Activated CD8-positive, alpha-beta memory T cell treated with anti-CD3 and anti-CD28 coated beads, Interleukin-2, amount 50 U/mL, for 1 hour (primary cell): ENCODE data around the gene ANKRD17.
"Not testable (repeated sequence)": the region's sequence is repeated elsewhere in the genome, so short reads cannot be mapped to it uniquely, and the experiment has no call there.

ENCODE experiments used
- DNase-seq: peaks from one replicate; pipeline ENCODE4 v3.0.0-alpha.2; 2020; ENCODE audit errors: extremely low read depth

Gene ANKRD17, protein sequence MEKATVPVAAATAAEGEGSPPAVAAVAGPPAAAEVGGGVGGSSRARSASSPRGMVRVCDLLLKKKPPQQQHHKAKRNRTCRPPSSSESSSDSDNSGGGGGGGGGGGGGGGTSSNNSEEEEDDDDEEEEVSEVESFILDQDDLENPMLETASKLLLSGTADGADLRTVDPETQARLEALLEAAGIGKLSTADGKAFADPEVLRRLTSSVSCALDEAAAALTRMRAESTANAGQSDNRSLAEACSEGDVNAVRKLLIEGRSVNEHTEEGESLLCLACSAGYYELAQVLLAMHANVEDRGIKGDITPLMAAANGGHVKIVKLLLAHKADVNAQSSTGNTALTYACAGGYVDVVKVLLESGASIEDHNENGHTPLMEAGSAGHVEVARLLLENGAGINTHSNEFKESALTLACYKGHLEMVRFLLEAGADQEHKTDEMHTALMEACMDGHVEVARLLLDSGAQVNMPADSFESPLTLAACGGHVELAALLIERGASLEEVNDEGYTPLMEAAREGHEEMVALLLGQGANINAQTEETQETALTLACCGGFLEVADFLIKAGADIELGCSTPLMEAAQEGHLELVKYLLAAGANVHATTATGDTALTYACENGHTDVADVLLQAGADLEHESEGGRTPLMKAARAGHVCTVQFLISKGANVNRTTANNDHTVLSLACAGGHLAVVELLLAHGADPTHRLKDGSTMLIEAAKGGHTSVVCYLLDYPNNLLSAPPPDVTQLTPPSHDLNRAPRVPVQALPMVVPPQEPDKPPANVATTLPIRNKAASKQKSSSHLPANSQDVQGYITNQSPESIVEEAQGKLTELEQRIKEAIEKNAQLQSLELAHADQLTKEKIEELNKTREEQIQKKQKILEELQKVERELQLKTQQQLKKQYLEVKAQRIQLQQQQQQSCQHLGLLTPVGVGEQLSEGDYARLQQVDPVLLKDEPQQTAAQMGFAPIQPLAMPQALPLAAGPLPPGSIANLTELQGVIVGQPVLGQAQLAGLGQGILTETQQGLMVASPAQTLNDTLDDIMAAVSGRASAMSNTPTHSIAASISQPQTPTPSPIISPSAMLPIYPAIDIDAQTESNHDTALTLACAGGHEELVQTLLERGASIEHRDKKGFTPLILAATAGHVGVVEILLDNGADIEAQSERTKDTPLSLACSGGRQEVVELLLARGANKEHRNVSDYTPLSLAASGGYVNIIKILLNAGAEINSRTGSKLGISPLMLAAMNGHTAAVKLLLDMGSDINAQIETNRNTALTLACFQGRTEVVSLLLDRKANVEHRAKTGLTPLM (N-terminal part only)

DNA sequence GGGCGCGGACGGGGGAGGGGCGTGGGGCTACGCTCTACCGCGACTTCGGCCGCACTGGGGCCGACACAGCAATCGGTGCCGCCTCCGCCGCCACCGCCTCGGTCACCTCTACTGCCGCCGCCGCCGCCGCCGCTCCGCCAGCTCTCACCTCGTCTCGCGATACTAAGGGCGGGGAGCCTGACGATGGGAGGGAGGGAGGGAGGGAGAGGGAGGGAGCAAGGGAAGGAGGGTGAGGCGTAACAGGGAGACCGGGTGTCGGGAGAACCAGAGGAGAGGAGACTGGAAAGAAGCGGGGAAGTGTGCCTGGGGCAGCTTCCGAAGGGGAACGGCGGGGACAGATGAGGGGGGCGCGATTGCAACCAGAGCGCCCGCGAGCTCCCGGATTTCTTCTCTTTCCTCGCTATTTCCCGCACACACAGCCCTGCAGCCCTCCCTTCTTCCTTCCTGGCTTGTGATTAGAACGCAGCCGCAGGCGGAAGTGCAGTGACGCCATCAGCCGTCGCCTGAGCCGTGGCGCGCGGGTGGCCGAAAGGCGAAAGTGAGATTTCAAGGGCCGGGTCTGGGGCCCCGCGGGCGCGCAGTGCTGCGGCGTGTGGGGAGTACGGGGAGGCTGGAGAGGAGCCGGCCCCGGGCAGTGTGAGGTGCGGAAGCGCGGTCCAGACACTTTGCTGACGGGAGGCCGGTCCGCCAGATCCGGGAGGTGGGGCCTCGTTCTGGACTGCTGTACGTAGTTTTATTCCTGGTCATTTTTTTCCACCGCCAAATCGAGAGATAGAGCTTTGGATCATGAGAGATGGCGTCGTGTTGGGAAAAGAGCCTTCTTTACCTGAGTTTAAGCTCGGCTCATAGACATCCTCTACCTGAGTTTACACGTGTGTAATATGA is at the start of gene ANKRD17:
TSS of gene ANKRD17 (minus strand) at position 113 of the 885 bp plus-strand sequence. CDS start 130 bp downstream, outside the sequence.
- peak; percentile 67 for DNase-seq

GRCh38 chr4:73308286-73308685 is 49.7 kb upstream of the ANKRD17 start:
- DNase-seq: no peak

- no peak for DNase-seq
Observed at GRCh38 chr4:73303711-73304110, 45.1 kb upstream of the ANKRD17 start.

- no peak for DNase-seq
Observed at GRCh38 chr4:73299548-73300280, 41.1 kb upstream of the ANKRD17 start.

DNA sequence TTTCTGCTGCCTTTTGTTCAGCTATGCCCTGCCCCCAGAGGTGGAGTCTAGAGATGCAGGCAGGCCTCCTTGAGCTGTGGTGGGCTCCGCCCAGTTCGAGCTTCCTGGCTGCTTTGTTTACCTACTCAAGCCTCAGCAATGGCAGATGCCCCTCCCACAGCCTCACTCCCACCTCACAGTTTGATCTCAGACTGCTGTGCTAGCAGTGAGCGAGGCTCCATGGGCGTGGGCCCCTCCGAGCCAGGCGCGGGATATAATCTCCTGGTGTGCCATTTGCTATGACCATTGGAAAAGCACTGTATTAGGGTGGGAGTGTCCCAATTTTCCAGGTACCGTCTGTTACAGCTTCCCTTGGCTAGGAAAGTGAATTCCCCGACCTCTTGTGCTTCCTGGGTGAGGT is 34.1 kb upstream of the ANKRD17 start:
- not testable (repeated sequence) for DNase-seq

- no peak for DNase-seq
Observed at GRCh38 chr4:73281982-73282381, 23.4 kb upstream of the ANKRD17 start.

GRCh38 chr4:73281396-73281795 is 22.8 kb upstream of the ANKRD17 start:
- DNase-seq: no peak

DNA sequence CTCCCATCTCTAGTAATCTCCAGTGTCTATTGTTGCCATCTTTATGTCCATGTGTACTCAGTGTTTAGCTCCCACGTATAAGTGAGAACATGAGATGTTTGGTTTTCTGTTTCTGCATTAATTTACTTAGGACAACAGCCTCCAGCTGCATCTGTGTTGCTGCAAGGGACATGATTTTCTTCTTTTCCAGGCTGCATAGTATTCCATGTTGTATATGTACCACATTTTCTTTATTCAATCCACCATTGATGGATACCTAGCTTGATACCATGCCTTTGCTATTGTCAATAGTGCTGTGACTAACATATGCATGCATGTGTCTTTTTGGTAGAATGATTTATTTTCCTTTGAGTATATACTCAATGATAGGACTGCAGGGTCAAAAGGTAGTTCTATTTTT is 18.6 kb upstream of the ANKRD17 start:
- no peak for DNase-seq

DNA sequence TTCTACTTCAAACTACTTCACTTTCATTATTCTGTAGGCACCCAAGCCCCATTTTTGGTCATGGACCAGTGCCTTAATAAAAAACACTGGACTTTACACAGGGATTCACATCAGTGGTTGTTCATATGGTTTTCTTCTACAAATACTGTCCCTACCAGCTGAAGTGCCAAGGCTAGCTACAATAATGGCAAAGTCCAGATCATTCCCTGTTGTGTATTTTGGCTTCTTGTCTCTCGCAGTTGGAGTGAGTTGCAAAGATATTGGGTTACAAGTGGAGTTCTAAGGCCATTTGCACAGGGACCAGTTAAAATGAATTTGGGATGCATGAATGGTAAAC is 16.7 kb upstream of the ANKRD17 start:
- no peak for DNase-seq

- no peak for DNase-seq
Observed at GRCh38 chr4:73272816-73273215, 14.2 kb upstream of the ANKRD17 start.

GRCh38 chr4:73267050-73267449 is 8.5 kb upstream of the ANKRD17 start:
- DNase-seq: no peak

DNA sequence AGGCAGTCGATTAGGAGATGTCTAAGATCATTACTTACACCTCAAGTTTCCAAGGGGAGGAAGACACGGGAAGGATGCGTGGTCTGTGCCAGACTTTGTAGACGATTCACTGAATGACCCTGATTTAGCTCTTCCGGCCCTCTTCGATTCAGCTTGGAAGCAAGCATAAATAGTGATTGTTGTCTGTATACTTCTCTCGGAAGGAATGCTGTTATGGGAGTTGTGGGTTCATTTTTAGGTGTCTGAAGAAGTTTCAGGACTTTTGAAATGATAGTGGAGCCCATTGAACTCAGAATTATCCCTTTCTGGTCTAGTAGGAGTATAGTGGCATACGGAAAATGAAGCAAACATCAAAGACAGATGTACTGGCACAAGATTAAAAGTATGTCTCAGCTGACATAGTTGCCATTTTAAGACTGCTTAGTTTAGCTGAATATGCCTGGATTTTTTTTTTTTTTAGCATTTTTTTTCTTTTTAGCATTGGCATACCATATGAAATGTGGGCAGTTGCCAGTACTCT is 1.0 kb upstream of the ANKRD17 start:
- no peak for DNase-seq

DNA sequence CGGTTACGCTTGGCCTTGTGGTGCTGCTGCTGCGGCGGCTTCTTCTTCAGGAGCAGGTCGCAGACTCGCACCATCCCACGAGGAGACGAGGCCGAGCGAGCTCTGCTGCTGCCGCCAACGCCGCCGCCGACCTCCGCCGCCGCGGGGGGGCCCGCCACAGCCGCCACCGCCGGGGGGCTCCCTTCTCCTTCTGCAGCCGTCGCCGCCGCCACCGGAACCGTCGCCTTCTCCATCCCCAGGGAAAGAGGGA is 237 bp downstream of the ANKRD17 start:
- DNase-seq: peak; percentile 23

GRCh38 chr4:73257651-73258435 is 755 bp downstream of the ANKRD17 start:
- DNase-seq: no peak

DNA sequence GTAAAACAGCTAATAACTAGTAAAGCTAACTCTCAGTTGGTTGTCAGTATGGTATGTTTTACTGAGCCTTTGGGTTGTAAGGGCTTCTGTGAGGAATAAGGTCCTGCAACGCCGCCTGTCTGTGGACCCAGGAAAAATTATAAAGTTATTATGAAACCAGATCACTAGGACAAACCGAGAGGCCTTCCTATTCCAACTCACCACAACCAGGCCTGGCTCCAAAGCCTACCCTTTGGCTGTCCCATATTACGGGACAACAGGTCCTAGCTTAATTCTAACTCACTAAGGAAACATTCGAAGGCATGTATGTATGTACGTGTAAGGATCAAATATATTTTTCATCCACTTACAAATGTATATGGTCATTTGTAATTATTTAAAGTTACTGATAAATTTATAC is 1.4 kb downstream of the ANKRD17 start:
- DNase-seq: no peak

GRCh38 chr4:73255847-73256246 is 2.8 kb downstream of the ANKRD17 start:
- DNase-seq: not testable (repeated sequence)

DNA sequence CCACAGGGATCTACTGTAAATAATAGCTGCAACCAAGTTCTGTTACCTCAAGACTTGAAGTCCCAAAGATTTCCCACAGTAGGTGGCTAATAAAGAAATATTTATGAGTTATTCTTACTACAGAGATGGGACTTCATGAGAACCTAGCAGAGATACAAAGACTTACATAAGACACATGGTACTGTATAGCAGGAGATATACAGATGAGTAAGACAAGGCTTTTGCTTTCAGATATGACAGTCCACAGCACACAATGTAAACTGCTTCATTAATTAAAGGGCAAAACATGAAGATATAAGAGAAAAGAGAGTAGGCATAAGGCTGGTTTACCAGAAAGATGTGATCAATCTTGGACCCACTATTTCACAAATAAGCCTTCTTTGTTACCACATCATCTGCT is 6.6 kb downstream of the ANKRD17 start:
- no peak for DNase-seq

DNA sequence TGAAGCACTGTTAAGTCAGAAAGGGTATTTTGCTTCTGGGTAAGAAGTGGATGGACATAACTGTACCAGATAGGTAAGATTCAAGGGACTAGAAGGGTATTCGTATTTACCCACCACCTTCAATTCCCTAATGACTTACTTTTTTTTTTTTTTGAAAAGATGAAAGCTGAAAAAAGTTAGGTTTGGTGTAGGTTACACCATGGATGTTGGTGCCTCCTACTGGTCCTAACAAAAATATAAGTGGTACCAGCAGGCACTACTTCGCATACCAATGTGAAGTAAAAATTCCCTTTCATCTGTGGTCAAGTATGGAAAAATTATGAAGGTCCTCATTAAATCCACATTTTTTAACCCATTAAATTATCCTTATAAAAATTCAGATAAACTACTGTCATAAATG is 7.2 kb downstream of the ANKRD17 start:
- DNase-seq: no peak

DNA sequence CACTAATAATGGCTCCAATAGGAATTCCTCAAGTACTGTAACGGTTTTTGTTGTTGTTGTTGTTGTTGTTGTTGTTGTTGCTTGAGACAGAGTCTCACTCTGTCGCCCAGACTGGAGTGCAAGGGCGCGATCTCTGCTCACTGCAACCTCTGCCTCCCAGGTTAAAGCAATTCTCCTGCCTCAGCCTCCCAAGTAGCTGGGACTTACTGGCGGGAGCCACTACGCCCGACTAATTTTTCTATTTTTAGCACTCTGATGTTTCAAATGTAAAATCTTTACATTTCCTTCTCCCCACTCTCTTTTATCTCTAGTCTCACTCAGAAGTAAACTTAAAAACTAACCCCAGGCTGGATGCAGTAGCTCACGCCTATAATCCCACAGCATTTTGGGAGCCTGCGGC is 8.0 kb downstream of the ANKRD17 start:
- DNase-seq: no peak

- no peak for DNase-seq
Observed at GRCh38 chr4:73248821-73249220, 9.8 kb downstream of the ANKRD17 start.
